HG02884 (cell line): ENCODE measurements around the gene RTN3.
A peak's percentile ranks its signal among the peaks of the same experiment; 100 is the strongest.
"Not testable (repeated sequence)": the region's sequence is repeated elsewhere in the genome, so short reads cannot be mapped to it uniquely, and the experiment has no call there.

Experiments used
- ATAC-seq: cut with Tn5 transposase; IDR thresholded peaks from one replicate; pipeline ENCODE4 v1.9.1; 2021; ENCODE audit warnings: mild to moderate bottlenecking, moderate library complexity; ENCODE audit not compliant: unreplicated experiment

Gene RTN3, protein sequence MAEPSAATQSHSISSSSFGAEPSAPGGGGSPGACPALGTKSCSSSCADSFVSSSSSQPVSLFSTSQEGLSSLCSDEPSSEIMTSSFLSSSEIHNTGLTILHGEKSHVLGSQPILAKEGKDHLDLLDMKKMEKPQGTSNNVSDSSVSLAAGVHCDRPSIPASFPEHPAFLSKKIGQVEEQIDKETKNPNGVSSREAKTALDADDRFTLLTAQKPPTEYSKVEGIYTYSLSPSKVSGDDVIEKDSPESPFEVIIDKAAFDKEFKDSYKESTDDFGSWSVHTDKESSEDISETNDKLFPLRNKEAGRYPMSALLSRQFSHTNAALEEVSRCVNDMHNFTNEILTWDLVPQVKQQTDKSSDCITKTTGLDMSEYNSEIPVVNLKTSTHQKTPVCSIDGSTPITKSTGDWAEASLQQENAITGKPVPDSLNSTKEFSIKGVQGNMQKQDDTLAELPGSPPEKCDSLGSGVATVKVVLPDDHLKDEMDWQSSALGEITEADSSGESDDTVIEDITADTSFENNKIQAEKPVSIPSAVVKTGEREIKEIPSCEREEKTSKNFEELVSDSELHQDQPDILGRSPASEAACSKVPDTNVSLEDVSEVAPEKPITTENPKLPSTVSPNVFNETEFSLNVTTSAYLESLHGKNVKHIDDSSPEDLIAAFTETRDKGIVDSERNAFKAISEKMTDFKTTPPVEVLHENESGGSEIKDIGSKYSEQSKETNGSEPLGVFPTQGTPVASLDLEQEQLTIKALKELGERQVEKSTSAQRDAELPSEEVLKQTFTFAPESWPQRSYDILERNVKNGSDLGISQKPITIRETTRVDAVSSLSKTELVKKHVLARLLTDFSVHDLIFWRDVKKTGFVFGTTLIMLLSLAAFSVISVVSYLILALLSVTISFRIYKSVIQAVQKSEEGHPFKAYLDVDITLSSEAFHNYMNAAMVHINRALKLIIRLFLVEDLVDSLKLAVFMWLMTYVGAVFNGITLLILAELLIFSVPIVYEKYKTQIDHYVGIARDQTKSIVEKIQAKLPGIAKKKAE

DNA sequence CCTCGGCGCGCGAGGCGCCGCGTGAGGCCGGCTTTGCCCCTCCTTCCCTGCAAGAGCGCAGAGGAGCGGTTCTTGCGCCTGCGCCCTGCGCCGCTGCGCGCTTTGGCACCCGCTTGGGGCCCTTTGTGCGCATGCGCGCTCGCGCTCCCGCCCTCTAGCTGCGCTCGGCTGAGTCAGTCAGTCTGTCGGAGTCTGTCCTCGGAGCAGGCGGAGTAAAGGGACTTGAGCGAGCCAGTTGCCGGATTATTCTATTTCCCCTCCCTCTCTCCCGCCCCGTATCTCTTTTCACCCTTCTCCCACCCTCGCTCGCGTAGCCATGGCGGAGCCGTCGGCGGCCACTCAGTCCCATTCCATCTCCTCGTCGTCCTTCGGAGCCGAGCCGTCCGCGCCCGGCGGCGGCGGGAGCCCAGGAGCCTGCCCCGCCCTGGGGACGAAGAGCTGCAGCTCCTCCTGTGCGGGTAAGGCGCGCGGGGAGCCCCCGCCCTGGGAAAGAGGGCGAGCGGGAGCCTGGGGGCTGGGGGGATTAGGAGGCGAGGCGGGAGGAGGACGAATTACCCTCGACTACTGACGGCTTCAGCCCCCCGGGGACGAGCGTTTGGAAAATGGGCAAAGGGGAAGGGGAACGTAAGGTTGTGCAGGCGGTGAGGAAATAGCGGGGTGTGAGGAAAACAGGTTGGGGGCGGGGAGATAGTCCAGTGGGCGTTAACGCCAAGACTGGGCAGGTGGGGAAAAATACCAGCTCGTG lies at the start of gene RTN3:
TSS of gene RTN3 (plus strand) at position 180 of the 745 bp plus-strand sequence. CDS start at position 317, 137 bp downstream.
- ATAC-seq = peak; percentile 81

DNA sequence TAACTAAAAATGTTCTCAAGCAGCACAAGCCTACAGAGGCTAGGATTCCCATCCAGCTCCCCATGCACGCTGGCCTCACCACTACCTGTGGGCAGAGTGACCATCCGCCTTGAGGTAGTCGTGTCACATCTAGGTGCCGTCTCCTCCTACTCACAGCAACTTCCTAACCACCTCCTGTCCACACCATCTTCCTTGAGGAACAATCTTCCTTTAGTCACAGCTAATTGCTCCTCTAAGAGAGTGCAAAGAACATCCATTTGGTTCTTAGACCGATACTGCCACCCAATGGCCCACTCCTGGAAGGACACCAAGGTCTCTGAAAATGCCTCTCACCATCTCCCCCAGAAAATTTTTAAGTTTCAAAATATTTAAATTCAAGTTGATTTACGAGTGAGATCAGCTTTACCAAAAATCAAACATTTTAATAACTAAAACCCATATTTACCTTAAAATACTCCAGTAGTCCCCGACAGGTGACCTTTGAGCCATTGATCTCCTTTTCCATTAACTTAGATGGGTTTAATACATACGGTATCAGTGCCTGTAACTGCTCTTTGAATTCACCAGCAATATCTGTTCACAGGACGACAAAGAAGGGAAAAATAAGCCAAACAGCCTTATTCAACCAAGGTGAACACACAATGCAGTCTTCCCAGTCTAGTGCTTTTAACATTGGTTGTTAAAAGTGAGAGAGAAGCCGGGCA lies 45.4 kb upstream of the RTN3 start:
- no peak for ATAC-seq

DNA sequence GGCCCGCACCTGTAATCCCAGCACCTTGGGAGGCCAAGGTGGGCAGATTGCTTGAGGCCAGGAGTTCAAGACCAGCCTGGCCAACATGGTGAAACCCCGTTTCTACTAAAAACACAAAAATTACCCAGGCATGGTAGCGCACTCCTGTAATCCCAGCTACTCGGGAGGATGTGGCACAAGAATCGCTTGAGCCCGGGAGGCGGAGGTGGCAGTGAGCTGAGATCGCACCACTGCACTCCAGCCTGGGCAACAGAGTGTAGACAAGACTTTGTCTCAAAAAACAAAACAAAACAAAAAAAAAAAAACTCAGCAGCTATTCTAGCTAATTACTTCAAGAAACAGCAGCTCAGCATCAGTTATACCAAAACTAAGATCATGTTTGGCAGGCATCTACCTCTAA lies 42.9 kb upstream of the RTN3 start:
- ATAC-seq = not testable (repeated sequence)

GRCh38 chr11:63639199-63639832 lies 42.0 kb upstream of the RTN3 start:
- no peak for ATAC-seq

DNA sequence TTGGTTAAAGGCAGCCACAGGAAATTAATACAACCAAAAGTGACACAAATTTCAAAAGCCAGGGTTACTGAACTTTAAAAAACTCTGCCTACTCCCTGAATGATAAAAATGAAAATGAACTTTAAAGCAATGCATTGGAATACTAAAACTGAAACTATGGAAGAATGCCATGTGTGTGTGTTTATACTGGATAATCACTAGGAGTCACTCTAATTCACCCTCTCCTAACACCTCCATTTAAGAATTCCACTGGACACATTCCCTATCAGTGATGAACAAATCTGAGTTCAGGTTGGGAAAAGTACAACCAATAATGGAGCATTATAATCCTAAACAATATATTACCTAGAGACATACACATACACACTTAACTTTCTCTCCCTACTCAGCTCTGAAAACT lies 39.6 kb upstream of the RTN3 start:
- ATAC-seq = no peak

DNA sequence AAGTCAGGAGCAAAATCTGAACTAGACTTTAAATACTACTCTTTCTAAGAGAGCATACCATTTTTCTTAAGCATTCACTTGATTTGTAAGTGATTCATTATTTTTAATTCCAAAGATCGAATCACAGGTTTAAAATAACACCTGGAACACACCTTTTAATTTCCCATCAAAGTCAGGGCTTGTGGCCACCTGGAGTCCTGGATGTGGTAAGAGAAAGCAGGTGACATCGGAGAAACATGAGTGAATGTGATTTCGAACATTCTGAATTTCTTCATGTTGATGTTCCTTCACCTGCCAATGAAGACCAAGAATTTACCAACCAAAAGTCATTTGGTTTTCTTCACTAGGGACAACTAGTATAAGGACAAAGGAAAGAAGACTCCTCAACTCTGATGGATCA lies 38.1 kb upstream of the RTN3 start:
- no peak for ATAC-seq

DNA sequence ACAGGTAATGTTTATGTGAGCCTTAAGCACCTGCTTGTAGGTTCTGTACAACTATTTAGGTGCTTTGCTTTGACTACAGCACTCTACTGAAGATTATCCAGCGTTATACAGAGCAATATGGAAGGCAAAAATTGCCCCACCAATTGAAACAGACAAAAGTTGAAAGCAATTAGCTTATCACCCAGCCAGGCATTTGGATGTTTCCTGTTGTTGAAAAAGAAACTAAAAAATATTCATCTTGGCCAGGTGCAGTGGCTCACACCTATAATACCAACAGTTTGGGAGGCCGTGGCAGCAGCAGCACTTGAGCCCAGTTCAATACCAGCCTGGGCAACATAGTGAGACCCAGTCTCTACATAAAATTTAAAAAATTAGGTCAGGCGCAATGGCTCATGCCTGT lies 28.6 kb upstream of the RTN3 start:
- ATAC-seq = no peak

DNA sequence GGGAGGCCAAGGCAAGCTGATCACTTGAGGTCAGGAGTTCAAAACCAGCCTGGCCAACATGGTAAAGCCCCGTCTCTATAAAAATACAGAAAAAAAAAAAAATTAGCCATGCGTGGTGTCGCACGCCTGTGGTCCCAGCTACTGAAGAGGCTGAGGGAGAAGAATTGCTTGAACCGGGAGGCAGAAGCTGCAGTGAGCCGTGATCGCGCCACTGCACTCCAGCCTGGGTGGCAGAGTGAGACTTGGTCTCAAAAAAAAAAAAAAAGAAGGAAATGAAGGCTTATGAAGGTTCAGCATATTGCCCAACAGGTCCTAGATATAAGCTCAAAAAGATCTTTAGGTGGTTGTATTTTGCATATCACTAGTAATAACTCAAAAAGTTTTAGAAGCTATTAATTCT lies 20.3 kb upstream of the RTN3 start:
- ATAC-seq = no peak

- no peak for ATAC-seq
Observed at GRCh38 chr11:63663809-63664208, 17.5 kb upstream of the RTN3 start.

- no peak for ATAC-seq
Observed at GRCh38 chr11:63666874-63667273, 14.4 kb upstream of the RTN3 start.

DNA sequence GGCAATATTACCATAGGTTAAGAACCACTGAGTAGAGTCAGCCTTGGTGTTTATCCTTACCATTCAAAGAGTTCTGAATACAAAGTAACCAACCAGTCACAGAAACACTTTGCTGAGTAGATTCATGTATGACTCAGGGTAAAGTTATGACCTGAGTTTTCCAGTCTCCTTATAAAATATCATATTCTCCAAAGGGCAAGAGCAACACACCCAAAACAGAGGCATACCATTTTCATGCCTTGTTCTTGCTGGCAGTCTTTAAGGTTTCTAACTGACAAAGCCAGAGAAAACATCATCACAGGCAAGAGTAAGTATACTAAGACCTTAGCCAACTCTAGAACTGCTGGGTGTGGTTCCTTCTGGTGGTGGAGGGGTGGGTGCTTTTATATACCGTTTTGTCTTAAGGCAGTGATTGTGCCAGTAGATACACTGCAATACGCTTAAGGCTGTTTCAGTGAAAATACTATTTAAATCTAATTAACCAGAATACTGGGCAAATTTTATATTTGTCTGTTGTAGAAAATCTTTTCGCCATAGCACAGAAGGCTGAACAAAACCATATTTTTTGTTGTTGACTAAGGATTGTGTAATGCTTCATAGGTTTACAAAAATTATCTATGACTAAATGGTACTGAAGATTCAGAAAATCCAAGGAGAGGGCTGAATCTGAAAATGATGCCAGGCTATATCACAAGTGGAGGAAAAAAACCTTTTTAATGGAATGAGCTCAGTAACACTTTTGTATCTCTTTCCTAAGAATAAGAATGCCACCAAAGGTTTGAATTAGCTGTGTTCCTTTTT lies 13.1 kb upstream of the RTN3 start:
- ATAC-seq = no peak

- ATAC-seq = no peak
Observed at GRCh38 chr11:63670096-63670432, 11.2 kb upstream of the RTN3 start.

GRCh38 chr11:63670433-63671321 lies 10.6 kb upstream of the RTN3 start:
- no peak for ATAC-seq

DNA sequence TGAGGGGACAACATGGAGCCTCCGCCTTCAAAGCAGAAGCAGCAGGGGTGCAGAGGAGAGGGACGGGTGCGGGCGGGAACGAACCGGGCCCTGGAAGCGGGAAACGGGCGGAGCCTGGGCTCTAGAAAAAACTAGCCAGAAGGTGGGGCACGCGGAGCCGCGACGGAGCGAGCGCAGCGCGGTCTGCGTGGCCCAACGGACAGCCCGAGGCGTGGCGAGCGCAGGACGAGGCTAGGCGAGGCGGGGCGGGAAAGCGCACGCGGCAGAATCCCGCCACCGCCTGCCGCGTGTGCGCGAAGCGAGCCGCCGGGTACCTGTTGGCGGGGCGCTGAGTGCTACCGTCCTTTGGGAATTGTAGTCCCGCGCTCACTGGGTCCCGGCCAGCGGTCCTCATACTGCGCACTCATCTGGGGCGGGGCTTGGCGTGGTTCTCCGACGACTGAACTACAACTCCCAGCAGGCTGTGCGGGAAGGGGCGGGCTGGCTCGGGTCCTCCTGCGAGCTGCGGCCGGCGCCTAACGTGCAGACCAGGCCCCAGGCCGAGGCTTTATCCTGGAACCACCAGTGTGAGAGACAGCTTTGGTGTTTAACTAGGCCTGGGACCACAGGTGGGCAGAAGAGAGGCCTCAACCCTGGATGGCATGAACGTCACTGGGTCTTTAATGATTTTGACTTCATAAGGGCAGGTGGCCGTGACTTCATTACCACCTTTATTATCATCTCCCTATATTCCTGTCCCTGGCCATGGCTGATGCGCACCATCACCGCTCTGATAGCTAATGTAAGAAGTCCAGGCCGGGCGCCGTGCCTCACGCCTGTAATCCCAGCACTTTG lies 9.8 kb upstream of the RTN3 start, which contains the start of gene ATL3:
TSS of gene ATL3 (minus strand) at position 55 of the 834 bp plus-strand sequence. CDS start at position 14, 41 bp downstream.
- ATAC-seq = peak; percentile 89

DNA sequence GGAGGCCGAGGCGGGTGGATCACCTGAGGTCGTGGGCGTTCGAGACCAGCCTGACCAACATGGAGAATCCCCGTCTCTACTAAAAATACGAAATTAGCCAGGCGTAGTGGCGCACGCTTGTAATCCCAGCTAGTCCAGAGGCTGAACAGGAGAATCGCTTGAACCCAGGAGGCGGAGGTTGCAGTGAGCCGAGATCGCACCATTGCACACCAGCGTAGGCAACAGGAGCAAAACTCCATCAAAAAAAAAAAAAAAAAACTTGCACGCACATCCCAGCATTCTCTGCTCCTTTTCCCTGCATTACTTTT lies 9.2 kb upstream of the RTN3 start:
- no peak for ATAC-seq

DNA sequence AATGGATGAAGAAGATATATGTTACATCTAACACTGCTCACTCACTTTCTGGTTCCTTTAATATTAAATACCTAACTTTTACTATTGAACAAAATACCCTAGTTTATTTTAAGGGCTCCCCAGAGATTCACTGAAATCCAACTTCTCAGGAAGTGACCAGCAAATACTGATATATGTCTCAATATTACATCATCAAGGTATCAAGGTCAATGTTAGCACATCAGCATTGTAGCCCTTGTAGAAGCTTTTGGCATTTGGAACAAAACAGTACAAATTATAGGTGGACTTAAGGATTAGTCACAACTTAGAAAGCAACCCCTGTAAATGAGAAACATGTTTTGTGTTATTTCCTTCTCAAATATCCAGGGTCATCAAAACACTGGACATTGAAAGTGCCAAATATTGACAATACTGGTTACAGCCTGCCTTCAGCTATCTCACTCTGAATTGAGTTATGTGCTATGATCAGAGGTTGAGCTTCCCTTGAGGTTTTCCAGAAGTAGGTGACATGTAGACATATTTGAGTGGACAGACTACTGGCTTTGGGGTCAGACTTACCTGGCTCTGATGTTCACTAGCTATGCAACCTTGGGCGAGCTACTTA lies 8.3 kb upstream of the RTN3 start:
- no peak for ATAC-seq

- no peak for ATAC-seq
Observed at GRCh38 chr11:63673579-63673978, 7.7 kb upstream of the RTN3 start.
